Neutrophil (primary cell): ENCODE results near the gene H2BK1.

Experiments used
- H3K27ac ChIP-seq: fragments of 200-600 bp; sonication (generic); 2 replicates; pipeline ENCODE4 v1.5.1; 2016; ENCODE audit warnings: mild to moderate bottlenecking, moderate library complexity
- H3K27me3 ChIP-seq: fragments of 200-600 bp; sonication (generic); 2 replicates; pipeline ENCODE4 v1.6.0; 2016; ENCODE audit warnings: mild to moderate bottlenecking
- H3K36me3 ChIP-seq: fragments of 200-600 bp; sonication (generic); 2 replicates; pipeline ENCODE4 v1.5.1; 2017
- H3K4me1 ChIP-seq, 2 experiments: fragments of 200-600 bp in 1 of 2; sonication (generic) in 1 of 2; 1 replicate in 1 of 2; 2 replicates in 1 of 2; pipeline versions ENCODE4 v1.5.1 to v1.6.1; 2013 to 2016; ENCODE audit warnings: low read depth in 1 of 2, low read length in 1 of 2, mild to moderate bottlenecking in 1 of 2, moderate library complexity in 1 of 2; ENCODE audit not compliant: control insufficient read depth in 1 of 2, insufficient read depth in 1 of 2
- H3K4me3 ChIP-seq, 2 experiments: fragments of 200-600 bp in 1 of 2; sonication (generic) in 1 of 2; 1 replicate in 1 of 2; 2 replicates in 1 of 2; pipeline ENCODE4 v1.5.1; 2013 to 2016; ENCODE audit warnings: low read depth in 1 of 2, low read length in 1 of 2, mild to moderate bottlenecking in 1 of 2, moderate library complexity in 1 of 2
- H3K9me3 ChIP-seq: fragments of 200-600 bp; sonication (generic); 2 replicates; pipeline ENCODE4 v1.5.1; 2016
- TF ChIP-seq, protein P1 (sequence below): fragments of 200-600 bp; sonication (generic); IDR thresholded peaks from 2 replicates; pipeline ENCODE4 v1.5.1; 2016; ENCODE audit warnings: antibody characterized with exemption

Gene H2BK1

DNA sequence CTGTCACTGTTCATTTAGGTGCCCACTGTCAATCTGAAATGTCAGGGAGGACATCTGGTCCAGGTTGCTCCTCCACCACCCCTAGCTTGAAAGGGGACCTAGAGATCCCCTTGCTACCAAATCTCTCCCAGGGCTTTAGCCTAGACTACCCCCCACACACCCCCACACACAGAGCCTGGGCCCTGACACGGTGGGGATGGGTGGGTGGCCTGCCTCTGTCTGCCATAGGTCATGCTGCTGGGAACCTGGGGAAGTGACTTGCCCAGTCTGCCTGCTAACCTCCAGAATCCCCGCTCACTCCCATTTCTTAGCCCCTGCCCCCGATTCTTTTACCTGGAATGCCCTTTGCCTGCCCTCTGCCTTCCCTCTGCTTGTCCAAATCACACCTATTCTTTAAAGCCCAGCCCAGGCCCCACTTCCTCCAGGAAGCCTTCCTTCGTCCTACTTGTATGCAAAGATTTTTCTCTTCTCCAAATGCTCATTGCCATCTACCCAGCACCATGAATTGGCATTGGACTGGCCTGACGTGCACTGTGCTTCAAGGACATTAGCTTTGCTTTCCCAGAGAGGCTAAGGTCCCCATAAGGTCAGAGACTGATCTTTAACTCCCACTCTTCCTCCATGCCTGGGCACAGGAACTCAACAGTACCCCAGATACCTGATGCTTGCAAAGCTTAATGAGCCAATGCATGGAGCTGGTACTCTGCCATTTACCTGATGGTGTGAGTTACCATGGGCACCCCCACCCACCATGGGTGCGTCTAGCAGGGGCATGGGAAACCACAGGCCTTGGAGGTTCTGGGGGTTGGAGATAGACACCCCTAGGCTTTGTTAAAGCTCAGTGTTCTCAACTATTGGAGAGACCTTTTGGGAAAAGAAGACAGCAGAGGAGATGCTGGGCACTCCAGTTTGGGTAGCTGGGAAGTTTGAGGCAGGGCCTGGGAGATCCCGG lies 40.2 kb upstream of the H2BK1 start:
- H3K4me3 ChIP-seq = no peak overlapping the region
- H3K4me1 ChIP-seq = peaks cover 11 to 33% of the 10 kb centered on the region in 2 experiments
- no peaks in the 10 kb centered on the region for H3K9me3 ChIP-seq
- H3K27ac ChIP-seq = no peak overlapping the region
- TF ChIP-seq, protein P1, sequence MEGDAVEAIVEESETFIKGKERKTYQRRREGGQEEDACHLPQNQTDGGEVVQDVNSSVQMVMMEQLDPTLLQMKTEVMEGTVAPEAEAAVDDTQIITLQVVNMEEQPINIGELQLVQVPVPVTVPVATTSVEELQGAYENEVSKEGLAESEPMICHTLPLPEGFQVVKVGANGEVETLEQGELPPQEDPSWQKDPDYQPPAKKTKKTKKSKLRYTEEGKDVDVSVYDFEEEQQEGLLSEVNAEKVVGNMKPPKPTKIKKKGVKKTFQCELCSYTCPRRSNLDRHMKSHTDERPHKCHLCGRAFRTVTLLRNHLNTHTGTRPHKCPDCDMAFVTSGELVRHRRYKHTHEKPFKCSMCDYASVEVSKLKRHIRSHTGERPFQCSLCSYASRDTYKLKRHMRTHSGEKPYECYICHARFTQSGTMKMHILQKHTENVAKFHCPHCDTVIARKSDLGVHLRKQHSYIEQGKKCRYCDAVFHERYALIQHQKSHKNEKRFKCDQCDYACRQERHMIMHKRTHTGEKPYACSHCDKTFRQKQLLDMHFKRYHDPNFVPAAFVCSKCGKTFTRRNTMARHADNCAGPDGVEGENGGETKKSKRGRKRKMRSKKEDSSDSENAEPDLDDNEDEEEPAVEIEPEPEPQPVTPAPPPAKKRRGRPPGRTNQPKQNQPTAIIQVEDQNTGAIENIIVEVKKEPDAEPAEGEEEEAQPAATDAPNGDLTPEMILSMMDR = no peak
- no peaks in the 10 kb centered on the region for H3K36me3 ChIP-seq
- peaks cover 100% of the 10 kb centered on the region for H3K27me3 ChIP-seq

DNA sequence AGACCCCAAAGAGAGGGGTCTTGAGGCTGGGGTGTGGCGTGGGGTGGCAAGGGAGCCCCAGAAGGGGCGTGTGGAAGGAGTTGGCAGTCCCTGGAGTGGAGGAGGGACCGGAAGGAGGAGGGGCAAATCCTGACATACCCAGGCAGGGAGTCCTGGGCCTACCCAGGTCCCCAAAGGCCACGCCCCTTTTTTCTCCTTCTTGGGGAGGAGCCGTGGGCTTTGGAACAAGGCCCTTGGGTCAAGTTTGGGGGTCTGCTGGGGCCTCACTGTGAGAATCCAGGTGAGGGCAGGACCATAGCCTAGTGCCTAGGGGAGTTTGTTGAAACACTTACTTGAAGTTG lies 39.4 kb upstream of the H2BK1 start:
- peaks cover 18 to 41% of the 10 kb centered on the region in 2 experiments for H3K4me1 ChIP-seq
- no peaks in the 10 kb centered on the region for H3K9me3 ChIP-seq
- H3K36me3 ChIP-seq = no peaks in the 10 kb centered on the region
- no peak overlapping the region for H3K27ac ChIP-seq
- no peak overlapping the region for H3K4me3 ChIP-seq
- H3K27me3 ChIP-seq = peaks cover 100% of the 10 kb centered on the region
- TF ChIP-seq, protein P1 = no peak

DNA sequence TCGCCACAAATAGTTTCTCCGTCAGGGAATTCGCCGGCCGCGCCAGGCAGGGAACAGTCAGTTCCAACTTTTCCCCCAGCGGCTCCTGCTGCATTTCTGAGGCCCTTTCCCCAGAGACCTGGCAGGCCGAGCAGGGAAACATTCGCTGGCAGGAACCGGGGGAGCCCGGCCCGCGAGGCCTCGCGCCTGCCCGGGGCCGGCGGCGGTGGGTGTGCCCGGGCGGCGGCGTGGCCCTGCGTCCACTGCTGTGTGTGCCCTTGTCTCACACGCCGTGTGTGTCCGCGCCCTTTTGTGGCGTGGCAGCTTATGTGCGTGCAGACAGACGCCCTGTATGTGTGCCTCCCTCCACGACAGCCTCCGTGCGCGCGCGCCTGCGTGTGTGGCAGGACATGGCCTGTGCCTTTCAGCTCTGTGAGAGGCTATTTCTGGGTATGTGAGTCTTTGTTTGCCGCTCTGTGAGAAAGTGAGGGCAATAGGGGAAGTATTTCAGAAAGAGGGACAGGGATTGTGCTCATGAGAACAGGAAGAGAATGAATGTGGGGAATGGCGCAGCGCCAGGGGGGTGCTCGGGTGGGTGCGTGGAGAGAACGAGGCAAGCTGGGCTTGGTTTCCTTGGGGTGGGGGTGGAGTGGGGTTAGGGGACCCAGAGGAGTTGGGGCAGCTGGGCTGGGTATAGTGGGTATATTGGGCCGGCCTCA lies 38.9 kb upstream of the H2BK1 start:
- Histone ChIP-seq H3K36me3 (no peaks in the 10 kb centered on the region), H3K4me1 (peaks cover 23 to 46% of the 10 kb centered on the region in 2 experiments), H3K27ac (no peak overlapping the region), H3K9me3 (no peaks in the 10 kb centered on the region), H3K4me3 (peak overlapping the region; percentile 12 to 34), H3K27me3 (peaks cover 100% of the 10 kb centered on the region)
- TF ChIP-seq, protein P1 = no peak

DNA sequence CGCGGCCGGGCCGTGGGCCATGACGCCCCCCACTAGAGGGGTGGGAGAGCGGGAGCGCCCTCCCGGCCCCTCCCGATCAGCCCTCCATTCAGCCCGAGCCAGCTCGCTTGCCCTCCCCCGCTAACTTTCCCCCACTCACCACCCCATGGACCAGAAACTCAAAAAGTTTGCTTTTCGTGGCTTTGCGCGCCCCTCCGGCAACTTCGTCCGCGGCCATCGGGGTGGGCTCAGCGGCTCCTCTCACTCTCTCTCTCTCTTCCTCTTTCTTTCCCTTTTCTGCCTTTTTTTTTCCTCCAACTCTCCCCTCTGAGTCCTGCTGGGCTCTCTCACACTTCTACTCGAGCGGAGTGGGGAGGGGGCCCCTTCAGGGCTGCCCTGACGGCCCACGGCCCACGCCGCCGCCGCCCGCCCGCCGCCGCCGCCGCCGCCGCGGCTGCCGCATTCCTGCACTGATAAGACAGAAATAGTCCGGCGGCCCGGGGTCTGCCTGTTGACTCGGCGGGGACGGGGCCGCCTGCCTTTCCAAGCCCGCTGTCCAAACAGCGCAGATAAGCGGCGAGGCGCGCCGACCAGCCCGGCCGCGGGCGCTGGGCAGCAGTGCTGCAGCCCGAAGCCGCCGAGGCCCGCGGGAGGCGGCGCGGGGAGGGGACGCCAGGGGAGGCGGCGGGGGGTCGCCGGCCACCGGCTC lies 38.2 kb upstream of the H2BK1 start, which contains the start of gene SMARCD3:
TSS of gene SMARCD3 (minus strand) at position 349 of the 688 bp plus-strand sequence. CDS start at position 217, 132 bp downstream.
- TF ChIP-seq, protein P1 = no peak
- Histone ChIP-seq H3K4me3 (peak within 1 kb of the TSS; percentile 12 to 47), H3K27me3 (peaks cover 100% of the 10 kb centered on the region), H3K4me1 (peaks cover 30 to 53% of the 10 kb centered on the region in 2 experiments), H3K36me3 (no peaks in the 10 kb centered on the region), H3K9me3 (no peaks in the 10 kb centered on the region), H3K27ac (no peak within 1 kb of the TSS)

DNA sequence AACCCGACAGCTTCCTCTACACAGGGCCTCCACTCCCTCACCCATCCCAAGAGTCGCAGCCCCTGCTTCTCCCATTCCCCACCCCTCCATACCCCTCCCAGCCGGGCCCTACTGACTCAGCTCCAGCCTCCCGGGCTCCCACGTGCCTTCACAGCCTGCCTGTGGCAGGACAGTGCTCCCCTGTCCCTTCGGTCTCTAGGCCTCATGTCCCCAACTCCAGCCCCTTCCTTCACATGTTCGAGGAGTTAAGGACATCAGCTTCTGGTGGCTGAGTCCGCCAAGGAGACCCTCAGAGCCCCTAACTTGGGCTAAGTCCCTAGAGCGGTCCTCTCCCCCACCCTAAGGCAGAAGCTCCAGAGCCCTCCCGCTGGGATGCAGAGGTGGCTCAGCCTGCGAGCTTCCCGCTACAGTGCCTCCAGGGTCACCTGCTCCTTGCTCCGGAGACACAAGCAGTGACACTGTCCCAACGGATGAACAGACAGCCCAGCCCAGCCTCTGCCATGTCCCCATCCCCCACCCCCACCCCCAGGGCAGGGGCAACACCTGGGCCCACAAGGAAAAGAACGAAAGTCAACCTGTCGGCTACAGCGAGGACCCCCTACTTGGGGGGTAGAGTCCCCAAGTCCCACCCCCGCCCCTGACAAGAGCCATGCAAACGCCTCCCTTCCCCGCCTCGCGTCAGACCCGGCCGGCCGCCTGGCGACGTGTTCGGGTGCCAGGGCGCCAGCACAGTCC lies 37.5 kb upstream of the H2BK1 start:
- H3K36me3 ChIP-seq = no peaks in the 10 kb centered on the region
- no peaks in the 10 kb centered on the region for H3K9me3 ChIP-seq
- peaks cover 36 to 60% of the 10 kb centered on the region in 2 experiments for H3K4me1 ChIP-seq
- H3K27ac ChIP-seq = no peak overlapping the region
- TF ChIP-seq, protein P1 = no peak
- peak overlapping the region in 1 of 2 experiments; percentile 47 for H3K4me3 ChIP-seq
- peaks cover 100% of the 10 kb centered on the region for H3K27me3 ChIP-seq
